HCT116 (cell line): ENCODE measurements around the gene CHD9NB.

Experiments used
- JUND ChIP-seq: IDR thresholded peaks from 2 replicates; pipeline ENCODE4 v1.6.1; 2012
- POLR2A ChIP-seq: IDR thresholded peaks from 2 replicates; pipeline ENCODE4 v1.7.0; 2011; ENCODE audit warnings: borderline replicate concordance; ENCODE audit not compliant: insufficient read depth, insufficient read length; ENCODE audit errors: extremely low read depth
- TF ChIP-seq, protein P1 (sequence below): IDR thresholded peaks from 2 replicates; pipeline ENCODE4 v1.6.1; 2012
- TF ChIP-seq, protein P2 (sequence below), 3 experiments: fragments of 200-600 bp in 1 of 3; sonication (generic) in 1 of 3; IDR thresholded peaks in 2 of 3; conservative IDR thresholded peaks in 1 of 3; 2 replicates each; pipeline ENCODE4 v1.5.1; 2012 to 2017; ENCODE audit warnings: low read depth in 2 of 3, low read length in 2 of 3, antibody characterized with exemption in 1 of 3, borderline replicate concordance in 1 of 3, control low read depth in 1 of 3, mild to moderate bottlenecking in 1 of 3, mixed read lengths in 1 of 3, mixed run types in 1 of 3, moderate library complexity in 1 of 3; ENCODE audit not compliant: insufficient read depth in 1 of 3
- TF ChIP-seq, protein P3 (sequence below): IDR thresholded peaks from 2 replicates; pipeline ENCODE4 v1.6.1; 2012

DNA sequence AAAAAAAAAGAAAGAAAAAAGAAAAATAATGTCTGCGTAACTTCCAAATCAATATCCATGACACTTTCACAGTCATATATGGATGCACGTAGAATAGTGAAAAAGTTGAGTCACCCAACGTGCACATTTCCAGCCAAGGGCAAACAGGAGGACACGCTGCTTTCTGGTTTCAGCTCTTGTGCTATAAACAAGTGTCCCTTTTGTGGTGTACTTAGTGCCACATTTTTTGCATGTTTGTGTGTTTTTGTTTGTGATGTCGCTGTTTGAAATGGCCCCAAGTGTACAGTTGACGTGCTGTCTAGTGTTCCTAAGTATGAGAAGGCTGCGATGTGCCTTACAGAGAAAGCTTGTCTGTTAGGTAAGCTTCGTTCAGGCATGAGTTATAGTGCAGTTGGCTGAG lies 5.0 kb upstream of the CHD9NB start:
- TF ChIP-seq, protein P1, sequence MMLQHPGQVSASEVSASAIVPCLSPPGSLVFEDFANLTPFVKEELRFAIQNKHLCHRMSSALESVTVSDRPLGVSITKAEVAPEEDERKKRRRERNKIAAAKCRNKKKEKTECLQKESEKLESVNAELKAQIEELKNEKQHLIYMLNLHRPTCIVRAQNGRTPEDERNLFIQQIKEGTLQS: no peak
- TF ChIP-seq POLR2A: no peak
- TF ChIP-seq, protein P2, sequence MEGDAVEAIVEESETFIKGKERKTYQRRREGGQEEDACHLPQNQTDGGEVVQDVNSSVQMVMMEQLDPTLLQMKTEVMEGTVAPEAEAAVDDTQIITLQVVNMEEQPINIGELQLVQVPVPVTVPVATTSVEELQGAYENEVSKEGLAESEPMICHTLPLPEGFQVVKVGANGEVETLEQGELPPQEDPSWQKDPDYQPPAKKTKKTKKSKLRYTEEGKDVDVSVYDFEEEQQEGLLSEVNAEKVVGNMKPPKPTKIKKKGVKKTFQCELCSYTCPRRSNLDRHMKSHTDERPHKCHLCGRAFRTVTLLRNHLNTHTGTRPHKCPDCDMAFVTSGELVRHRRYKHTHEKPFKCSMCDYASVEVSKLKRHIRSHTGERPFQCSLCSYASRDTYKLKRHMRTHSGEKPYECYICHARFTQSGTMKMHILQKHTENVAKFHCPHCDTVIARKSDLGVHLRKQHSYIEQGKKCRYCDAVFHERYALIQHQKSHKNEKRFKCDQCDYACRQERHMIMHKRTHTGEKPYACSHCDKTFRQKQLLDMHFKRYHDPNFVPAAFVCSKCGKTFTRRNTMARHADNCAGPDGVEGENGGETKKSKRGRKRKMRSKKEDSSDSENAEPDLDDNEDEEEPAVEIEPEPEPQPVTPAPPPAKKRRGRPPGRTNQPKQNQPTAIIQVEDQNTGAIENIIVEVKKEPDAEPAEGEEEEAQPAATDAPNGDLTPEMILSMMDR (IDR thresholded peaks at IDR 0.05 in 2 of 3, conservative IDR thresholded peaks at IDR 0.05 in 1 of 3; ENCODE audit: borderline replicate concordance in 1 of 3, insufficient read depth in 1 of 3, low read depth in 2 of 3, low read length in 2 of 3): no peak
- TF ChIP-seq, protein P3, sequence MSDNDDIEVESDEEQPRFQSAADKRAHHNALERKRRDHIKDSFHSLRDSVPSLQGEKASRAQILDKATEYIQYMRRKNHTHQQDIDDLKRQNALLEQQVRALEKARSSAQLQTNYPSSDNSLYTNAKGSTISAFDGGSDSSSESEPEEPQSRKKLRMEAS: no peak
- no peak for TF ChIP-seq JUND
